K562 (cell line): ENCODE results near the gene CYP4F12. TPM values are rescaled to one million over a fixed set of nuclear protein-coding genes. Genes with fewer than 3 reads are reported as not detected.

Source experiments
- ATAC-seq: fragments of 200-7000 bp; cut with Tn5 transposase; 3 replicates; pipeline ENCODE4 v1.9.1; 2020; ENCODE audit warnings: moderate library complexity
- BruUV-seq: library from RNA; stranded (reverse); fragments of 400-500 nt; replicated peaks from 2 replicates; lab custom pipeline; 2021; lab: Mats Ljungman, UMichigan
- CTCF ChIA-PET: fragments of 300-600 bp; formaldehyde crosslinking; extraction: SDS; loops from one replicate; lab custom pipeline; 2021; ENCODE audit warnings: low intra/inter-chr PET ratio; lab: Yijun Ruan, JAX
- POLR2A ChIA-PET: fragments of 300-600, 350-650 bp; sonication (Branson Sonifier 250); formaldehyde crosslinking; extraction: SDS; loops from one replicate; lab custom pipeline; 2021; ENCODE audit warnings: antibody characterized with exemption, inconsistent platforms; lab: Yijun Ruan, JAX
- DNase-seq, 4 experiments: peaks; one replicate each; pipeline versions ENCODE4 v3.0.0 to v3.0.0-alpha.2; 2011 to 2018; ENCODE audit warnings: low spot score in 3 of 4, mixed read lengths in 3 of 4; ENCODE audit errors: extremely low read depth in 1 of 4
- FAIRE-seq: peaks from 2 replicates; lab custom pipeline; 2011; peaks lifted over from hg19 to GRCh38; lab: Jason Lieb, UNC
- H2AFZ ChIP-seq: 2 replicates; pipeline ENCODE4 v1.6.0; 2011; ENCODE audit warnings: low read depth, low read length, control low read depth, inconsistent platforms
- H3K27ac ChIP-seq: fragments of 200-600 bp; 3 replicates; pipeline ENCODE4 v1.8.0; 2011; ENCODE audit warnings: low read depth, mild to moderate bottlenecking, control low read depth, inconsistent platforms, low read length, moderate library complexity, mixed read lengths; ENCODE audit errors: extremely low read depth
- H3K27me3 ChIP-seq, 2 experiments: fragments of 300-600 bp in 1 of 2; 2 replicates in 1 of 2; 3 replicates in 1 of 2; pipeline versions ENCODE4 v1.6.0 to v1.8.0; 2011; ENCODE audit warnings: inconsistent platforms in 2 of 2, low read length in 2 of 2, mild to moderate bottlenecking in 1 of 2, mixed read lengths in 1 of 2, moderate library complexity in 1 of 2; ENCODE audit not compliant: control insufficient read depth in 2 of 2, insufficient read depth in 2 of 2
- H3K36me3 ChIP-seq: fragments of 300-600 bp; 3 replicates; pipeline ENCODE4 v1.8.0; 2011; ENCODE audit warnings: mild to moderate bottlenecking, low read length, inconsistent platforms; ENCODE audit not compliant: control insufficient read depth, insufficient read depth
- H3K4me1 ChIP-seq, 2 experiments: fragments of 200-600 bp in 1 of 2; replicated peaks in 1 of 2; 2 replicates in 1 of 2; 3 replicates in 1 of 2; pipeline versions ENCODE4 v1.5.1 to v1.8.0; 2011; ENCODE audit warnings: inconsistent platforms in 2 of 2, low read length in 2 of 2, mild to moderate bottlenecking in 1 of 2, mixed read lengths in 1 of 2, moderate library complexity in 1 of 2; ENCODE audit not compliant: control insufficient read depth in 2 of 2, insufficient read depth in 2 of 2
- H3K4me2 ChIP-seq: 2 replicates; pipeline ENCODE4 v1.6.1; 2011; ENCODE audit warnings: low read length, control low read depth, inconsistent platforms, mixed read lengths; ENCODE audit not compliant: insufficient read depth
- H3K4me3 ChIP-seq: fragments of 200-600 bp; sonication (generic), shearing (Covaris generic); 2 replicates; pipeline ENCODE4 v1.5.1; 2016; ENCODE audit warnings: control low read depth, inconsistent platforms
- H3K79me2 ChIP-seq: fragments of 200-600 bp; 3 replicates; pipeline ENCODE4 v1.8.0; 2011; ENCODE audit warnings: low read length, inconsistent platforms; ENCODE audit not compliant: control insufficient read depth, insufficient read depth
- H3K9ac ChIP-seq, 2 experiments: 2 replicates each; pipeline versions ENCODE4 v1.6.0 to v1.6.1; 2011; ENCODE audit warnings: low read depth in 2 of 2, low read length in 2 of 2, control low read depth in 1 of 2, inconsistent platforms in 1 of 2, mild to moderate bottlenecking in 1 of 2, mixed read lengths in 1 of 2; ENCODE audit not compliant: insufficient read depth in 1 of 2
- H3K9me1 ChIP-seq: one replicate; pipeline ENCODE4 v1.6.0; 2011; ENCODE audit warnings: inconsistent platforms, mild to moderate bottlenecking, low read length, moderate library complexity; ENCODE audit not compliant: control insufficient read depth, insufficient read depth
- H3K9me3 ChIP-seq: replicated peaks from 2 replicates; pipeline ENCODE4 v1.5.1; 2011; ENCODE audit warnings: low read depth, low read length, inconsistent platforms; ENCODE audit not compliant: control insufficient read depth, insufficient read depth
- H4K20me1 ChIP-seq: replicated peaks from 2 replicates; pipeline ENCODE4 v1.6.1; 2011; ENCODE audit warnings: low read length, inconsistent platforms, mixed read lengths; ENCODE audit not compliant: control insufficient read depth, insufficient read depth
- FOXP1 ChIP-seq: sonication (generic); formaldehyde crosslinking; IDR thresholded peaks from 2 replicates; pipeline ENCODE4 v1.8.0; 2022; ENCODE audit warnings: mild to moderate bottlenecking, missing genetic modification reagents
- HDGF ChIP-seq: fragments of 450-650 bp; IDR thresholded peaks from 2 replicates; pipeline ENCODE4 v1.6.1; 2016
- KLF13 ChIP-seq: fragments of 450-650 bp; IDR thresholded peaks from 2 replicates; pipeline ENCODE4 v1.6.1; 2016; ENCODE audit warnings: missing genetic modification characterization, low read depth, mild to moderate bottlenecking, missing compliant biosample characterization, moderate library complexity, borderline replicate concordance
- NR3C1 ChIP-seq: sonication (generic); formaldehyde crosslinking; IDR thresholded peaks from 2 replicates; pipeline ENCODE4 v1.8.1; 2022; ENCODE audit warnings: missing genetic modification reagents
- RBM25 ChIP-seq: fragments of 200-400 bp; formaldehyde crosslinking; IDR thresholded peaks from 2 replicates; pipeline ENCODE4 v1.6.1; 2018; ENCODE audit warnings: low read length, low read depth, moderate library complexity; ENCODE audit not compliant: severe bottlenecking
- ZBTB12 ChIP-seq: fragments of 250-450 bp; sonication (Bioruptor Pico); IDR thresholded peaks from 2 replicates; pipeline ENCODE4 v1.4.0; 2020
- ZC3H11A ChIP-seq: IDR thresholded peaks from 2 replicates; pipeline ENCODE4 v1.6.1; 2012; ENCODE audit warnings: low read depth, low read length, improper control_type of control experiment
- ZFP36 ChIP-seq: fragments of 150-350 bp; IDR thresholded peaks from 2 replicates; pipeline ENCODE4 v1.6.1; 2018; ENCODE audit warnings: low read length, low read depth; ENCODE audit not compliant: partially characterized antibody
- WGBS: fragments of 100-300 bp; shearing (Covaris generic); methylation state at CpG from one replicate; pipeline ENCODE4 v1.1.6; 2016; ENCODE audit warnings: low coverage, mixed read lengths; ENCODE audit not compliant: insufficient coverage; ENCODE audit errors: missing lambda C conversion rate; 5-methylcytosine and 5-hydroxymethylcytosine counted together
- in situ Hi-C: fragments of 300-500 bp; cut with MboI; formaldehyde crosslinking; loops from 4 replicates; pipeline ENCODE4 v1.15.0; 2018; ENCODE audit warnings: inconsistent platforms, mixed read lengths
- intact Hi-C: fragments of 100-400 bp; cut with micrococcal nuclease; formaldehyde crosslinking; loops from 2 replicates; pipeline ENCODE4 v1.14.2; 2022
- polyA plus RNA-seq, 8 experiments: library from polyadenylated mRNA; depleted of rRNA in 4 of 8; stranded (reverse) in 5 of 8; unstranded in 3 of 8; fragments of >200 nt; fragmentation: Nextera tagmentation in 2 of 8; fragmentation: Illumina TruSeq in 1 of 8; extraction: Ambion mirVana in 2 of 8; extraction: Trizol in 1 of 8; gene quantifications; 2 replicates each; pipeline versions ENCODE4 v1.2.1 to v1.2.3, GENCODE V29; 2011 to 2014; ENCODE audit warnings: inconsistent platforms in 1 of 8, missing spikeins in 1 of 8
- total RNA-seq, 7 experiments: library from RNA; depleted of rRNA in 6 of 7; stranded (reverse); fragments of >200 nt in 6 of 7; fragmentation: Illumina TruSeq in 2 of 7; extraction: Trizol in 2 of 7; gene quantifications; 2 replicates each; pipeline versions ENCODE4 v1.2.1 to v1.2.3, GENCODE V29; 2011 to 2021; ENCODE audit warnings: low replicate concordance in 1 of 7
- TF ChIP-seq, protein P1 (sequence below): fragments of 250-450 bp; sonication (Bioruptor Pico); IDR thresholded peaks from 2 replicates; pipeline ENCODE4 v1.8.0; 2021; ENCODE audit warnings: moderate library complexity, mild to moderate bottlenecking, inconsistent platforms

The CYP4F12 gene
- total and polyA plus RNA-seq, 9 of the 15 experiments (the other 6 are each of a cell fraction or from before 2014, with no cell fraction given) = not detected

- H3K27ac ChIP-seq = no peak overlapping the region
- H2AFZ ChIP-seq = no peak overlapping the region
- H3K4me3 ChIP-seq = no peak overlapping the region
- no peak for ATAC-seq
- ChIA-PET CTCF (no interaction called here), POLR2A (no interaction called here)
- no peaks in the 10 kb centered on the region for H3K36me3 ChIP-seq
- H4K20me1 ChIP-seq = no peaks in the 10 kb centered on the region; the same call in 1 of the 2 replicates
- in situ Hi-C loops = no loop called here
- intact Hi-C loops = no loop called here
- H3K79me2 ChIP-seq = no peaks in the 10 kb centered on the region
- H3K4me1 ChIP-seq = peaks cover 6 to 20% of the 10 kb centered on the region in 2 experiments; a peak in 4 of 5 replicates
- DNase-seq = no peak
- H3K9me3 ChIP-seq = no peaks in the 10 kb centered on the region
- peaks cover 0 to 18% of the 10 kb centered on the region in 2 experiments; a peak in 2 of 5 replicates for H3K27me3 ChIP-seq
- no TSS peak for BruUV-seq
- 3% methylated on average over 3 of the region's 3 CpGs for WGBS
- H3K9me1 ChIP-seq = peaks cover 3% of the 10 kb centered on the region
- H3K4me2 ChIP-seq = no peak overlapping the region
- TF ChIP-seq ZFP36 (peak; percentile 59), ZBTB12 (no peak)
- FAIRE-seq = no peak
- no peak overlapping the region for H3K9ac ChIP-seq
Measured at GRCh38 chr19:15644066-15644741, 28.7 kb upstream of the CYP4F12 start.

GRCh38 chr19:15644816-15645215 is 28.1 kb upstream of the CYP4F12 start:
- H3K4me1 ChIP-seq = peaks cover 6 to 20% of the 10 kb centered on the region in 2 experiments; a peak in 4 of 5 replicates
- POLR2A ChIA-PET = interaction anchor here (0.6 kb wide), 2 partner anchors 57 to 532 kb away, joined by 3 read pairs; no protein-coding TSS in a partner anchor
- no peak overlapping the region for H3K27ac ChIP-seq
- intact Hi-C loops = no loop called here
- CTCF ChIA-PET = no interaction called here
- 0% methylated on average over 3 of the region's 3 CpGs for WGBS
- H3K4me3 ChIP-seq = no peak overlapping the region
- H3K9me1 ChIP-seq = peaks cover 3% of the 10 kb centered on the region
- no peak overlapping the region for H3K9ac ChIP-seq
- ATAC-seq (no peak), DNase-seq (no peak), FAIRE-seq (no peak)
- H2AFZ ChIP-seq = no peak overlapping the region
- in situ Hi-C loops = no loop called here
- no peak overlapping the region for H3K4me2 ChIP-seq
- no peaks in the 10 kb centered on the region; the same call in 1 of the 2 replicates for H4K20me1 ChIP-seq
- no TSS peak for BruUV-seq
- no peaks in the 10 kb centered on the region for H3K79me2 ChIP-seq
- H3K9me3 ChIP-seq = no peaks in the 10 kb centered on the region
- H3K36me3 ChIP-seq = no peaks in the 10 kb centered on the region
- TF ChIP-seq NR3C1 (CRISPR knock-in tag) = no peak
- no peak for TF ChIP-seq HDGF
- TF ChIP-seq, protein P1, sequence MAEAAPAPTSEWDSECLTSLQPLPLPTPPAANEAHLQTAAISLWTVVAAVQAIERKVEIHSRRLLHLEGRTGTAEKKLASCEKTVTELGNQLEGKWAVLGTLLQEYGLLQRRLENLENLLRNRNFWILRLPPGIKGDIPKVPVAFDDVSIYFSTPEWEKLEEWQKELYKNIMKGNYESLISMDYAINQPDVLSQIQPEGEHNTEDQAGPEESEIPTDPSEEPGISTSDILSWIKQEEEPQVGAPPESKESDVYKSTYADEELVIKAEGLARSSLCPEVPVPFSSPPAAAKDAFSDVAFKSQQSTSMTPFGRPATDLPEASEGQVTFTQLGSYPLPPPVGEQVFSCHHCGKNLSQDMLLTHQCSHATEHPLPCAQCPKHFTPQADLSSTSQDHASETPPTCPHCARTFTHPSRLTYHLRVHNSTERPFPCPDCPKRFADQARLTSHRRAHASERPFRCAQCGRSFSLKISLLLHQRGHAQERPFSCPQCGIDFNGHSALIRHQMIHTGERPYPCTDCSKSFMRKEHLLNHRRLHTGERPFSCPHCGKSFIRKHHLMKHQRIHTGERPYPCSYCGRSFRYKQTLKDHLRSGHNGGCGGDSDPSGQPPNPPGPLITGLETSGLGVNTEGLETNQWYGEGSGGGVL (CRISPR knock-in tag) = no peak
- TF ChIP-seq FOXP1 = no peak
- TF ChIP-seq KLF13 (tag) = no peak
- TF ChIP-seq RBM25 = peak; percentile 50
- TF ChIP-seq ZC3H11A = no peak
- peaks cover 0 to 18% of the 10 kb centered on the region in 2 experiments; a peak in 2 of 5 replicates for H3K27me3 ChIP-seq
